ENCODE results near the gene TMEM43.

Gene TMEM43

GRCh38 chr3:14138109-14138877 lies 13.4 kb downstream of the TMEM43 start:
- TF ChIP-seq, protein P1, sequence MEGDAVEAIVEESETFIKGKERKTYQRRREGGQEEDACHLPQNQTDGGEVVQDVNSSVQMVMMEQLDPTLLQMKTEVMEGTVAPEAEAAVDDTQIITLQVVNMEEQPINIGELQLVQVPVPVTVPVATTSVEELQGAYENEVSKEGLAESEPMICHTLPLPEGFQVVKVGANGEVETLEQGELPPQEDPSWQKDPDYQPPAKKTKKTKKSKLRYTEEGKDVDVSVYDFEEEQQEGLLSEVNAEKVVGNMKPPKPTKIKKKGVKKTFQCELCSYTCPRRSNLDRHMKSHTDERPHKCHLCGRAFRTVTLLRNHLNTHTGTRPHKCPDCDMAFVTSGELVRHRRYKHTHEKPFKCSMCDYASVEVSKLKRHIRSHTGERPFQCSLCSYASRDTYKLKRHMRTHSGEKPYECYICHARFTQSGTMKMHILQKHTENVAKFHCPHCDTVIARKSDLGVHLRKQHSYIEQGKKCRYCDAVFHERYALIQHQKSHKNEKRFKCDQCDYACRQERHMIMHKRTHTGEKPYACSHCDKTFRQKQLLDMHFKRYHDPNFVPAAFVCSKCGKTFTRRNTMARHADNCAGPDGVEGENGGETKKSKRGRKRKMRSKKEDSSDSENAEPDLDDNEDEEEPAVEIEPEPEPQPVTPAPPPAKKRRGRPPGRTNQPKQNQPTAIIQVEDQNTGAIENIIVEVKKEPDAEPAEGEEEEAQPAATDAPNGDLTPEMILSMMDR (IDR thresholded peaks at IDR 0.05; ENCODE audit: low read length, missing control alignments), result no peak
- no peak overlapping the region for H3K4me3 ChIP-seq (replicated peaks; ENCODE audit: low read depth, low read length)
- no peak for DNase-seq (ENCODE audit: low read depth)

GRCh38 chr3:14138878-14139655 lies 14.2 kb downstream of the TMEM43 start:
- DNase-seq (ENCODE audit: low read depth), result no peak
- no peak overlapping the region for H3K4me3 ChIP-seq (replicated peaks; ENCODE audit: low read depth, low read length)
- TF ChIP-seq, protein P1 (IDR thresholded peaks at IDR 0.05; ENCODE audit: low read length, missing control alignments), result no peak

DNA sequence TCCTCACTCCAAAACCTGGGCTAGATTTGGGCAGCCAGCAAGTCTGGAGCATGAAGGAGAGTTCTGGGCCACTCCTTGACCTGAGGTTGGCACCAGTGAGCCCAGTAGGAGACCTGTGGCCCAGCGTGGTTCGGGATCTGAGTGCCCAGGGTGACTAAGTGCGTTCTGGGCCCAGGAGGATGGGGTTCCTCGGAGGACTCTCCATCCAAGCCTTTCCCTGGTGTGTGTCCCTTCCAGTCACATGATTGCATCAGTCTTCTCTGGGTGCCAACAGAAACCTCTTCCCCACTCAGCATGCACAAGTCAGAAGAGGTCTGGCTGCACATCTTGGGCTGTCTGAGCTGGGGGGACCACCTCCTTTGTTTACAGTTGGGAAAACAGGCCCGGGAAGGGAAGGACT lies 14.9 kb downstream of the TMEM43 start:
- H3K4me3 ChIP-seq (replicated peaks; ENCODE audit: low read depth, low read length), result no peak overlapping the region
- TF ChIP-seq, protein P1 (IDR thresholded peaks at IDR 0.05; ENCODE audit: low read length, missing control alignments), result no peak
- no peak for DNase-seq (ENCODE audit: low read depth)

DNA sequence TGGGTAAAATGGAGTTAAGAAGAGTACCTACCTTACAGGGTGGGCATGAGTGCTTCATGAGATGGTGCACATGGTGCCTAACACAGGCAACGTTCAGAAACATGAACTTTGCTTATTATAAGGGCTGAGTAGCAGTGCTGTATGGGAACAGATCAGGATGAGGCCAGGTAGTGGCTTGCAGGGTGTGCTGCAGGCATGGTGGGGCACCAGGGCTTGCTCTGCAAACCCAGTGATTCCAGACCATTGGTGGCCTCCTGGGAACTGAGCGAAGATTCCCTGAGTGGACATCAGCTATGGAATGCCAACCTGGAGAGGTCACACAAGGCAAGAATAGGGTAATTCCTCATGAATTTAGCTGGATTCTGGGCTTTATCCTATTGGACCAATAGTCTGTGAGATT lies 15.8 kb downstream of the TMEM43 start:
- TF ChIP-seq, protein P1 (IDR thresholded peaks at IDR 0.05; ENCODE audit: low read length, missing control alignments), result no peak
- H3K4me3 ChIP-seq (replicated peaks; ENCODE audit: low read depth, low read length), result no peak overlapping the region
- no peak for DNase-seq (ENCODE audit: low read depth)

DNA sequence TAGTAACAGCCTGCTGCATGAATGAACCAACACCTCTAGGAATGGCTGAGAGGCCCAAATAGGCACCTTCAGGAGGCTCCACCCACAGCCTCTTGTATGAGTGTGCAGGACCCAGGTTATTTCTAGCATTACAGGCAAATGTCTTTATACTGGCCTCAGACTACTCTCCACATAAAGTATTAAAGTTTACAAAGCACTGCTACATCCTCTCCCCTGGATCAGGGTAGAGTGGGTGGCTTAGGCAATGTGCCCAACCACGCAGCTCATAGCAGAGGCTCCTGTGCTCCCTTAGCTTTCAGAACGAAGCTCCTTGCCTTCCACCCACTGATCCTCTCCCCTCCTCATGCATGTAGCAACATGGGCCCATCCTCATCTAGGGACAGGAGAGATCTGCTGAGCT lies 16.3 kb downstream of the TMEM43 start:
- TF ChIP-seq, protein P1 (IDR thresholded peaks at IDR 0.05; ENCODE audit: low read length, missing control alignments), result no peak
- DNase-seq (ENCODE audit: low read depth), result no peak
- H3K4me3 ChIP-seq (replicated peaks; ENCODE audit: low read depth, low read length), result no peak overlapping the region

GRCh38 chr3:14141602-14142341 lies 16.9 kb downstream of the TMEM43 start:
- no peak for DNase-seq (ENCODE audit: low read depth)
- H3K4me3 ChIP-seq (replicated peaks; ENCODE audit: low read depth, low read length), result no peak overlapping the region
- TF ChIP-seq, protein P1 (IDR thresholded peaks at IDR 0.05; ENCODE audit: low read length, missing control alignments), result no peak

Measured in fibroblast of pulmonary artery (primary cell).